MM.1S (cell line): Measurements from ENCODE around the gene FAM43A.
A peak's percentile ranks its signal among the peaks of the same experiment; 100 is the strongest.

Source experiments
- DNase-seq: peaks from one replicate; pipeline ENCODE4 v3.0.0-alpha.2; 2015
- H2AFZ ChIP-seq: fragments of 300-600 bp; sonication (generic); 2 replicates; pipeline ENCODE4 v1.6.0; 2016; ENCODE audit warnings: antibody characterized with exemption, low read length
- H3F3A ChIP-seq: fragments of 300-600 bp; sonication (generic); 2 replicates; pipeline ENCODE4 v1.6.1; 2016; ENCODE audit warnings: mild to moderate bottlenecking, antibody characterized with exemption, low read length, moderate library complexity, mixed read lengths; ENCODE audit not compliant: insufficient read depth
- H3K27ac ChIP-seq: fragments of 300-600 bp; sonication (generic); 2 replicates; pipeline ENCODE4 v1.5.1; 2016; ENCODE audit warnings: mild to moderate bottlenecking, low read length
- H3K27me3 ChIP-seq: fragments of 300-600 bp; sonication (generic); replicated peaks from 2 replicates; pipeline ENCODE4 v1.6.0; 2016; ENCODE audit warnings: low read length; ENCODE audit not compliant: insufficient read depth
- H3K36me3 ChIP-seq: fragments of 300-600 bp; sonication (generic); replicated peaks from 2 replicates; pipeline ENCODE4 v1.6.1; 2016; ENCODE audit warnings: mild to moderate bottlenecking, low read length, mixed read lengths; ENCODE audit not compliant: insufficient read depth
- H3K4me1 ChIP-seq: fragments of 300-600 bp; sonication (generic); 2 replicates; pipeline ENCODE4 v1.6.1; 2016; ENCODE audit warnings: low read length, mixed read lengths
- H3K4me2 ChIP-seq: fragments of 300-600 bp; sonication (generic); 2 replicates; pipeline ENCODE4 v1.6.0; 2016; ENCODE audit warnings: low read depth, low read length
- H3K4me3 ChIP-seq: fragments of 300-600 bp; sonication (generic); 2 replicates; pipeline ENCODE4 v1.5.1; 2016; ENCODE audit warnings: low read length, mixed read lengths
- H3K79me2 ChIP-seq: fragments of 300-600 bp; sonication (generic); 2 replicates; pipeline ENCODE4 v1.6.1; 2016; ENCODE audit warnings: mixed run types, low read length, mixed read lengths
- H3K9ac ChIP-seq: fragments of 300-600 bp; sonication (generic); 2 replicates; pipeline ENCODE4 v1.6.1; 2016; ENCODE audit warnings: low read length, mixed read lengths
- H3K9me2 ChIP-seq: fragments of 300-600 bp; sonication (generic); replicated peaks from 2 replicates; pipeline ENCODE4 v1.6.1; 2016; ENCODE audit warnings: mild to moderate bottlenecking, low read length, mixed read lengths; ENCODE audit not compliant: insufficient read depth
- H3K9me3 ChIP-seq: fragments of 300-600 bp; sonication (generic); replicated peaks from 2 replicates; pipeline ENCODE4 v1.6.1; 2016; ENCODE audit warnings: mild to moderate bottlenecking, low read length, mixed read lengths; ENCODE audit not compliant: insufficient read depth
- H4K20me1 ChIP-seq: fragments of 300-600 bp; sonication (generic); 2 replicates; pipeline ENCODE4 v1.6.1; 2016; ENCODE audit warnings: mild to moderate bottlenecking, low read length, moderate library complexity, mixed read lengths; ENCODE audit not compliant: insufficient read depth
- EZH2 ChIP-seq: fragments of 300-600 bp; sonication (generic); optimal IDR thresholded peaks from 2 replicates; pipeline ENCODE3; 2017; ENCODE audit warnings: low read depth, mild to moderate bottlenecking, antibody characterized with exemption, low read length, mixed read lengths
- EZH2phosphoT487 ChIP-seq: fragments of 300-600 bp; sonication (generic); IDR thresholded peaks from 2 replicates; pipeline ENCODE4 v1.6.1; 2018; ENCODE audit warnings: antibody characterized with exemption, low read length
- TF ChIP-seq, protein P1 (sequence below): fragments of 300-600 bp; sonication (generic); IDR thresholded peaks from 2 replicates; pipeline ENCODE4 v1.5.1; 2016; ENCODE audit warnings: antibody characterized with exemption, low read length, mixed read lengths

Gene FAM43A, protein sequence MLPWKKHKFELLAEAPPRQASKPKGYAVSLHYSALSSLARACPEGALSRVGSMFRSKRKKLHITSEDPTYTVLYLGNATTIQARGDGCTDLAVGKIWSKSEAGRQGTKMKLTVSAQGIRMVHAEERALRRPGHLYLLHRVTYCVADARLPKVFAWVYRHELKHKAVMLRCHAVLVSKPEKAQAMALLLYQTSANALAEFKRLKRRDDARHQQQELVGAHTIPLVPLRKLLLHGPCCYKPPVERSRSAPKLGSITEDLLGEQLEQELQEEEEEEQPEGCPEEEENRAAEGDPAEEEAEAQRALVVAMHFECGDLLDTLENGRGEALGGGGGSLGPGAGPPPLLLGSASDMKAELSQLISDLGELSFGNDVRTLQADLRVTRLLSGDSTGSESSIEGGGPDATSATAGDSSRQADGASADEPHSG

DNA sequence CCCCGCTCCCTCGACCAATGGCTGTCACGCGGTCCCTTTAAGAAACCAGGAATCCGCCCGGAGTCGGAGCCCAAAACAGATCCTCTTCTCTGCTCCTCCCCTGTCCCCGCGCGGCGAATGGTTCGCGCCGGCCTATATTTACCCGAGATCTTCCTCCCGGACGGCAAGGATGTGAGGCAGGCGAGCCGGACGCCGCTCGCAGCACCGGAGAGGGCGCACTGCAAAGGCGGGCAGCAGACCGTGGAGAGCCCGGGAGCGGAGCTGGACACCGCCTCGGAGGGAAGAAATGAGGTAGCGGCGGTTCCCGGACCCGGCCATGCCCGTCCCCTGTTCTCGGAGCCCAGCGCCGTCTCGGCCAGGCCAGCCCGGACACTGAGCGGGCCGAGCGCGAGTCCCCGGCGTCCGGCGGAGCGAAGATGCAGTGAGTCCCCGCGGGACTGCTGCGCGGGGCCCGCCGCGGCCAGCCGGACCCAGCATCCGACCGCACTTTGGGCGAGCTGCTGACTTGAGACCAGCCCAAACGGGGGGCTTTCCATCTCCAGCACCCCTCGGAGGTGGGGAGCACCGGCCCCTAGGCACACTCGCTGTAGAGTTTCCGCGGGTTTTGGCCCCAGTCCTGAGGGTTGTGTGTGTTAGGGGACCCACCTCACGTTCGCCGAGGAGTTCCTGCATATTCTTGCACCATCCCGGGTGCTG lies at the start of gene FAM43A:
Gene FAM43A, plus strand, starts transcription at position 166 of the 696 bp plus-strand sequence. CDS start 944 bp downstream, outside the sequence.
- DNase-seq = peak; percentile 95
- peaks cover 3% of the 10 kb centered on the region; the same call in 1 of the 2 replicates for H3F3A ChIP-seq
- H3K27me3 ChIP-seq = peaks cover 10% of the 10 kb centered on the region; the same call in 1 of the 2 replicates
- H3K4me1 ChIP-seq = peaks cover 29% of the 10 kb centered on the region
- H3K9me2 ChIP-seq = no peaks in the 10 kb centered on the region
- H3K36me3 ChIP-seq = no peaks in the 10 kb centered on the region
- TF ChIP-seq, protein P1, sequence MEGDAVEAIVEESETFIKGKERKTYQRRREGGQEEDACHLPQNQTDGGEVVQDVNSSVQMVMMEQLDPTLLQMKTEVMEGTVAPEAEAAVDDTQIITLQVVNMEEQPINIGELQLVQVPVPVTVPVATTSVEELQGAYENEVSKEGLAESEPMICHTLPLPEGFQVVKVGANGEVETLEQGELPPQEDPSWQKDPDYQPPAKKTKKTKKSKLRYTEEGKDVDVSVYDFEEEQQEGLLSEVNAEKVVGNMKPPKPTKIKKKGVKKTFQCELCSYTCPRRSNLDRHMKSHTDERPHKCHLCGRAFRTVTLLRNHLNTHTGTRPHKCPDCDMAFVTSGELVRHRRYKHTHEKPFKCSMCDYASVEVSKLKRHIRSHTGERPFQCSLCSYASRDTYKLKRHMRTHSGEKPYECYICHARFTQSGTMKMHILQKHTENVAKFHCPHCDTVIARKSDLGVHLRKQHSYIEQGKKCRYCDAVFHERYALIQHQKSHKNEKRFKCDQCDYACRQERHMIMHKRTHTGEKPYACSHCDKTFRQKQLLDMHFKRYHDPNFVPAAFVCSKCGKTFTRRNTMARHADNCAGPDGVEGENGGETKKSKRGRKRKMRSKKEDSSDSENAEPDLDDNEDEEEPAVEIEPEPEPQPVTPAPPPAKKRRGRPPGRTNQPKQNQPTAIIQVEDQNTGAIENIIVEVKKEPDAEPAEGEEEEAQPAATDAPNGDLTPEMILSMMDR = peak; percentile 28
- no peak for TF ChIP-seq EZH2
- H4K20me1 ChIP-seq = no peaks in the 10 kb centered on the region
- H3K9ac ChIP-seq = peak within 1 kb of the TSS; percentile 37; the same call in 1 of the 2 replicates
- no peaks in the 10 kb centered on the region for H3K9me3 ChIP-seq
- H3K79me2 ChIP-seq = no peaks in the 10 kb centered on the region
- peak within 1 kb of the TSS; percentile 13; the same call in 1 of the 2 replicates for H3K27ac ChIP-seq
- H3K4me3 ChIP-seq = peak within 1 kb of the TSS; percentile 62
- H3K4me2 ChIP-seq = peak within 1 kb of the TSS; percentile 99
- H2AFZ ChIP-seq = peak within 1 kb of the TSS; percentile 55

DNA sequence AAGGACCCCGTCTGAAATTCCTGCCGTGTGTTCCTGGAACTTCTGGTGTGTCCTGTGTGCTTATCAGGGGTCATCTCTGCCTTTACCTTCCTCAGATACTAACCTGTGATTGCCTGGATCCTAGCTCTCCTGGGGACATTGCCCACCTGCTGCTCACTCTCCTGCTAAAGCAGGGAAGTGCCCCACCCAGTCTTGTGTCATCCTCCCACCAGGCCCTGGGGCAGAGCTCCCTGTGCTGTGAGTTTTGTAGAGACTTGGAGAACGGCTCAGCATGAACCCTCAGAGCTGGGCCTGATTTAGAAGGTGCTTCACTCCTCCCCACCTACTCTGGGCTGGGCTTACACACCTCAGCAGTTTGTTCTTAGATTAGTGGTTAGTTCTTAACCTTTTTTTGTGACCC lies 48.6 kb upstream of the FAM43A start:
- TF ChIP-seq EZH2phosphoT487 (no peak), EZH2 (no peak)
- TF ChIP-seq, protein P1 = no peak
- Histone ChIP-seq H3K79me2 (no peaks in the 10 kb centered on the region), H3K27ac (no peak overlapping the region), H3K36me3 (peaks cover 4% of the 10 kb centered on the region; the same call in 1 of the 2 replicates), H3K4me2 (no peak overlapping the region), H3K4me3 (no peak overlapping the region), H2AFZ (no peak overlapping the region), H3K4me1 (0 out of 2 replicates have a peak, but pooled peaks cover 3% of the 10 kb centered on the region), H4K20me1 (no peaks in the 10 kb centered on the region), H3K9me3 (no peaks in the 10 kb centered on the region), H3K9me2 (no peaks in the 10 kb centered on the region), H3F3A (peaks cover 6% of the 10 kb centered on the region), H3K27me3 (no peaks in the 10 kb centered on the region), H3K9ac (no peak overlapping the region)
- DNase-seq = no peak

DNA sequence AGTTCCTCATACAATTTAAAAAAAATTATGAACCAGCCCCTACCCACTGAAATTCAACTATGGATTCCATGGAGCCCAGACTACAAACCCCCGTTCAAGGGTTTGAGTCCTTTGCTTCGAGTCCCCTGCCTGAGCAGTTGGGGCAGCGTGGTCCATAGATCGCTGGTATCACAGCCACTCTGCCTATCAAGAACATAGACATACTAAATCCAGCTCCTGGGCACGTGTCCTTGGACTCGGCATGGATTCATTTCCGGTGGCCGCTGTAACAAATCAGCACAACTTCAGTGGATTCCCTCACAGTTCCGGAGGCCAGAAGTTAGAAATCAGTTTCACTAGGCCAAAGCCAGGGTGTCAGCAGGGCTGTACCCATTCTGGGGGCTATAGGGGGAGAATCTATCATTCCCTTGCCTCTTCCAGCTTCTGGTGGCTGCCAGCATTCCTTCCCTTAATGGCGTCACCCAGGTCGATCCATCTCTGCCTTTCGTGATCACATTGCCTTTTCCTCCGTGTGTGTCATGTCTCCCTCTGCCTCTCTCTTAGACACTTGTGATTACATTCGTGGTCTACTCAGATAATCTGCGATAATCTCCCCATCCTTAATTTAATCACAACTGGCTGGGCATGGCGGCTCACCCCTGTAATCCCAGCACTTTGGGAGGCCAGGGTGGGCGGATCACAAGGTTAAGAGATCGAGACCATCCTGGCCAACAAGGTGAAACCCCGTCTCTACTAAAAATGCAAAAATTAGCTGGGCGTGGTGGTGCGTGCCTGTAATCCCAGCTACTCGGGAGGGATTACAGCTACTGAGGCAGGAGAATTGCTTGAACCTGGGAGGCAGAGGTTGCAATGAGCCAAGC lies 47.9 kb upstream of the FAM43A start:
- Histone ChIP-seq H3K4me3 (no peak overlapping the region), H3K9me3 (no peaks in the 10 kb centered on the region), H3K27me3 (no peaks in the 10 kb centered on the region), H3K4me2 (no peak overlapping the region), H3K36me3 (peaks cover 6% of the 10 kb centered on the region; the same call in 1 of the 2 replicates), H3K79me2 (no peaks in the 10 kb centered on the region), H3K9me2 (no peaks in the 10 kb centered on the region), H3F3A (peaks cover 6% of the 10 kb centered on the region), H3K27ac (no peak overlapping the region), H4K20me1 (no peaks in the 10 kb centered on the region), H3K4me1 (no peaks in the 10 kb centered on the region), H2AFZ (no peak overlapping the region), H3K9ac (no peak overlapping the region)
- TF ChIP-seq EZH2 = no peak
- TF ChIP-seq, protein P1 = no peak
- DNase-seq = no peak
